Measurements from ENCODE around the gene GFOD1.

- TF ChIP-seq POLR2A (IDR thresholded peaks at IDR 0.05; ENCODE audit: low read depth, low read length) = no peak
- TF ChIP-seq, protein P1, sequence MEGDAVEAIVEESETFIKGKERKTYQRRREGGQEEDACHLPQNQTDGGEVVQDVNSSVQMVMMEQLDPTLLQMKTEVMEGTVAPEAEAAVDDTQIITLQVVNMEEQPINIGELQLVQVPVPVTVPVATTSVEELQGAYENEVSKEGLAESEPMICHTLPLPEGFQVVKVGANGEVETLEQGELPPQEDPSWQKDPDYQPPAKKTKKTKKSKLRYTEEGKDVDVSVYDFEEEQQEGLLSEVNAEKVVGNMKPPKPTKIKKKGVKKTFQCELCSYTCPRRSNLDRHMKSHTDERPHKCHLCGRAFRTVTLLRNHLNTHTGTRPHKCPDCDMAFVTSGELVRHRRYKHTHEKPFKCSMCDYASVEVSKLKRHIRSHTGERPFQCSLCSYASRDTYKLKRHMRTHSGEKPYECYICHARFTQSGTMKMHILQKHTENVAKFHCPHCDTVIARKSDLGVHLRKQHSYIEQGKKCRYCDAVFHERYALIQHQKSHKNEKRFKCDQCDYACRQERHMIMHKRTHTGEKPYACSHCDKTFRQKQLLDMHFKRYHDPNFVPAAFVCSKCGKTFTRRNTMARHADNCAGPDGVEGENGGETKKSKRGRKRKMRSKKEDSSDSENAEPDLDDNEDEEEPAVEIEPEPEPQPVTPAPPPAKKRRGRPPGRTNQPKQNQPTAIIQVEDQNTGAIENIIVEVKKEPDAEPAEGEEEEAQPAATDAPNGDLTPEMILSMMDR (conservative IDR thresholded peaks at IDR 0.05; ENCODE audit: low read depth, low read length) = no peak
Measured at GRCh38 chr6:13318821-13319220, 168.6 kb downstream of the GFOD1 start.
